ENCODE results near the gene CNTNAP5. TPM values are rescaled to one million over a fixed set of nuclear protein-coding genes. Genes with fewer than 3 reads are reported as not detected.

The CNTNAP5 gene
- total and polyA plus RNA-seq, 2 of the 4 experiments (the other 2 are of a cell fraction) = not detected

DNA sequence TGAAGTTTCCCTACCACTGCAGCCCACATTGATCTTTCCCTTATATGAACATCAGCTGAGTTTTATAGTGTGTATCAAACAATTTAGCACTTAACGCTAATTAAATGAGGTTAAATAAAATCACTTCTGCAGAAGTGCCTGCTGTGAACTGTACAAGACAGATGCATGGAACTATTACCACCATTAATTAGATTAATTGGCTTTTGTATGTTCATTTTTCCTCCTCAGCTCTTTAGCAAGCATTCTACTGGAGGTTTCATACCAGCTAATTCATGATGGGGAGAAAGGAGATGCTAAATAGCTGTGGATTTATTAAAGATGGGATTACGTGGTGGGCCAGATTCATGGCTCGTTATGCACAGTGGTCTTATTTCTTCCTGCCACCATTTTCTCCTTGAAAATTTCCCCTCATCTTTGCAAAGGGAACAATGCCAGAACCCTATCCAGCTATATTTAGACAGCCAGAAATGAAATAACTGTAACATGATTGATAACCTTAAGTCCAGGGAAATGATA is 96.7 kb downstream of the CNTNAP5 start:
- no peaks in the 10 kb centered on the region for H3K4me1 ChIP-seq (ENCODE audit: control insufficient read depth, insufficient read depth, low read length)
- no peak overlapping the region for H2BK120ac ChIP-seq (ENCODE audit: low read depth, low read length)
- no peak overlapping the region for H3K4me2 ChIP-seq (ENCODE audit: low read depth, low read length)
- no peaks in the 10 kb centered on the region for H3K79me1 ChIP-seq (ENCODE audit: low read depth in 1 of 2, low read length in 2 of 2)
- CTCF ChIA-PET = no interaction called here
- WGBS, 2 experiments (ENCODE audit: extremely low coverage in 2 of 2, insufficient read length in 1 of 2) = no CpG with 5 or more reads among the region's 3 CpGs
- in situ Hi-C loops (cut with MboI; ENCODE audit: low sequenced_read_pairs) = no loop called here
- no peak overlapping the region for H2BK5ac ChIP-seq (ENCODE audit: low read depth, low read length, poor library complexity, severe bottlenecking)
- H3K4me3 ChIP-seq (ENCODE audit: insufficient read depth, low read depth, low read length) = no peak overlapping the region
- H4K20me1 ChIP-seq (ENCODE audit: insufficient read depth, low read length) = no peaks in the 10 kb centered on the region
- no peak overlapping the region for H4K8ac ChIP-seq (ENCODE audit: low read depth in 2 of 2, low read length in 2 of 2)
- no peak overlapping the region for H2AK5ac ChIP-seq (ENCODE audit: low read depth, low read length)
- H2AFZ ChIP-seq (replicated peaks; ENCODE audit: low read length, poor library complexity) = no peak overlapping the region
- no peak overlapping the region for H2AK9ac ChIP-seq (replicated peaks; ENCODE audit: low read depth, low read length, poor library complexity)
- H3K9me1 ChIP-seq (ENCODE audit: insufficient read depth, low read length) = no peaks in the 10 kb centered on the region
- TF ChIP-seq CEBPB (IDR thresholded peaks at IDR 0.05; ENCODE audit: low read depth, low read length) = no peak
- TF ChIP-seq, protein P1, sequence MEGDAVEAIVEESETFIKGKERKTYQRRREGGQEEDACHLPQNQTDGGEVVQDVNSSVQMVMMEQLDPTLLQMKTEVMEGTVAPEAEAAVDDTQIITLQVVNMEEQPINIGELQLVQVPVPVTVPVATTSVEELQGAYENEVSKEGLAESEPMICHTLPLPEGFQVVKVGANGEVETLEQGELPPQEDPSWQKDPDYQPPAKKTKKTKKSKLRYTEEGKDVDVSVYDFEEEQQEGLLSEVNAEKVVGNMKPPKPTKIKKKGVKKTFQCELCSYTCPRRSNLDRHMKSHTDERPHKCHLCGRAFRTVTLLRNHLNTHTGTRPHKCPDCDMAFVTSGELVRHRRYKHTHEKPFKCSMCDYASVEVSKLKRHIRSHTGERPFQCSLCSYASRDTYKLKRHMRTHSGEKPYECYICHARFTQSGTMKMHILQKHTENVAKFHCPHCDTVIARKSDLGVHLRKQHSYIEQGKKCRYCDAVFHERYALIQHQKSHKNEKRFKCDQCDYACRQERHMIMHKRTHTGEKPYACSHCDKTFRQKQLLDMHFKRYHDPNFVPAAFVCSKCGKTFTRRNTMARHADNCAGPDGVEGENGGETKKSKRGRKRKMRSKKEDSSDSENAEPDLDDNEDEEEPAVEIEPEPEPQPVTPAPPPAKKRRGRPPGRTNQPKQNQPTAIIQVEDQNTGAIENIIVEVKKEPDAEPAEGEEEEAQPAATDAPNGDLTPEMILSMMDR (conservative IDR thresholded peaks at IDR 0.05; ENCODE audit: low read depth, low read length) = no peak
- TF ChIP-seq BHLHE40 (IDR thresholded peaks at IDR 0.05; ENCODE audit: low read depth, low read length) = no peak
- no peak for TF ChIP-seq MXI1 (IDR thresholded peaks at IDR 0.05; ENCODE audit: borderline replicate concordance, low read depth, low read length)
- no peak for TF ChIP-seq RCOR1 (IDR thresholded peaks at IDR 0.05; ENCODE audit: insufficient replicate concordance, low read length)
- TF ChIP-seq CHD1 (IDR thresholded peaks at IDR 0.05; ENCODE audit: low read depth, low read length) = no peak
- no peak overlapping the region for H4K91ac ChIP-seq (ENCODE audit: insufficient read depth, low read depth, low read length)
- no peak overlapping the region for H3K4ac ChIP-seq (ENCODE audit: low read depth, low read length)
- ATAC-seq (ENCODE audit: low read depth) (no peak), DNase-seq (no peak)
- no peak overlapping the region for H3K27ac ChIP-seq (ENCODE audit: insufficient read depth, low read length)
- H3K27me3 ChIP-seq (ENCODE audit: control insufficient read depth, insufficient read depth, low read length) = no peaks in the 10 kb centered on the region
- no peak overlapping the region for H3K23ac ChIP-seq (ENCODE audit: low read depth, low read length)
- H3K56ac ChIP-seq (ENCODE audit: extremely low read depth, insufficient read depth, low read length) = no peak overlapping the region
- H3K36me3 ChIP-seq (ENCODE audit: control insufficient read depth, insufficient read depth, low read length) = no peaks in the 10 kb centered on the region
- H4K5ac ChIP-seq (ENCODE audit: low read depth, low read length) = no peak overlapping the region
- dilution Hi-C loops (cut with HindIII; ENCODE audit: low sequenced_read_pairs, unreplicated experiment) = no loop called here
- no peak overlapping the region for H2BK20ac ChIP-seq (ENCODE audit: low read depth, low read length)
- no TSS peak for BruUV-seq (replicated peaks)
- POLR2A ChIA-PET (ENCODE audit: unreplicated experiment) = no interaction called here
- H2BK15ac ChIP-seq (ENCODE audit: low read depth, low read length) = no peak overlapping the region
- no peak overlapping the region for H3K14ac ChIP-seq (replicated peaks; ENCODE audit: low read depth, low read length)
- intact Hi-C loops (cut with micrococcal nuclease) = no loop called here
- H3K9me3 ChIP-seq (ENCODE audit: control insufficient read depth, insufficient read depth, low read length) = peaks cover 2% of the 10 kb centered on the region
- H3K9ac ChIP-seq (ENCODE audit: low read depth, low read length) = no peak overlapping the region
- H3K18ac ChIP-seq (ENCODE audit: low read depth, low read length) = no peak overlapping the region

All from IMR-90 (cell line).